LoVo (cell line): ENCODE measurements around the gene EPHB1.

Experiments
- DNase-seq: peaks from one replicate; pipeline ENCODE4 v3.0.0-alpha.2; 2016; ENCODE audit warnings: low spot score

The EPHB1 gene

DNA sequence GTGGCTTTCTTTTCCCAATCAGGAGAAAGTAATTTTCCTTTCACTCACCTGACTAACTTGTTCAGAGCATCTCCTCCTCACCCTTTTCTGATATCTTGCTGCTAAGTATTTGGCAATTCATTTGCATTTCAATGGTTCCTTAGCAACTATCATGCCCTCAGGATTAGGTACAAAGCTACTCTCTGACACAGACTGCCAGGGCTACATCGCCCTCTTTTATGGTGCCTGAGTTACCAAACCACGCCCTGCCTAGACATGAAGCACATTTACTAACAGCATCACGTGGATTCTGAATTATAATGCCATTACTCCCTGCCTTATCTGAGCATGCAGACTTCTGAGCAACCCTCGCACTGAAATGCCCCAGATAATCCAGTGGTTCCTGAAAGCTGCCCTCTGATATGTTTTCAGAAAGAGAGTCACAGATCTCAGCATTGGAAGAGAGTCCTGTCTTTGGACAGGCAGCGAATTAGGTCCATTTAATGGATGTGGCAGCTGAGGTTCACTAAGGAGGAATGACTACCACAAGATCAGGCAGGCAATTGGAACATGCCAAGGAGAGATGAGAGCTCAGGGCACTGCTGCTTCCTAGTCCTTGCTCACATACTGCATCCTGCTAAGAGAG lies 14.5 kb downstream of the EPHB1 start:
- no peak for DNase-seq

DNA sequence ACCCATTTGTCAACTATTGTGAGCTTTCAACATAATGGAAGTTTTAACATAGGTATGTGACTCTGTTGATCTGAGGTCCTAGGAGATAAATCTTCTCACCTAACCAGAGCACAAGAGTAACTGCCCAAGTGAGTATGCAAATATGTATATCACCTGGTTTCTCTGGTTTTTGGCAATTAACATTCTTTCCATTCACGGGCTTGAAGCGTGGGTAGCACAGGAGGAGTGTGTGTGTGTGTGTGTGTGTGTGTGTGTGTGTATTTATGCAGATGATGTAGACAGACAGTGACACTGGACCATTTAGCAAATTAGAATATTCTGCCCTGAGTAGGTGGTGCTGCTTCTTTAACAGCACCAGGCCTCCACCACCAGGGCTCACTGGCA lies 15.0 kb downstream of the EPHB1 start:
- no peak for DNase-seq

DNA sequence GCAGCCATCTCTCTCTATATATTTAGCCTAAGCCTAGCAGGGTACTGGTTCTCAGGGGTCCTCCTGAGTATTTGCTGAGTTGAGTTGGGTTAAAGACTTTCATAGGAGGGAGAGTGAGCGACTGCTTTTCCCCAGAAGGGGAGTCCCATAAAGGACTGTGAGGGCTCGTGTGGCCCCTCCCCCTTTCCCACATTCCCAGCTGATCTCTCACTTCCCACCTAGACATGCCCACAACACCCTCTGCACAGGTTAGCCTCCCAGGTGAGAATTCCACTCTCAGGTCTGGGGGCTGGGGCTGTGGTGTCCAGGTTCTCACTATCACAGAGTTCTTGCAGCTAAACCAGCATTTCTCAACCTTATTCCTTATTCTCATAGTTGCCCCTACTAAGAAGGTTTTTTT lies 15.8 kb downstream of the EPHB1 start:
- DNase-seq = no peak

DNA sequence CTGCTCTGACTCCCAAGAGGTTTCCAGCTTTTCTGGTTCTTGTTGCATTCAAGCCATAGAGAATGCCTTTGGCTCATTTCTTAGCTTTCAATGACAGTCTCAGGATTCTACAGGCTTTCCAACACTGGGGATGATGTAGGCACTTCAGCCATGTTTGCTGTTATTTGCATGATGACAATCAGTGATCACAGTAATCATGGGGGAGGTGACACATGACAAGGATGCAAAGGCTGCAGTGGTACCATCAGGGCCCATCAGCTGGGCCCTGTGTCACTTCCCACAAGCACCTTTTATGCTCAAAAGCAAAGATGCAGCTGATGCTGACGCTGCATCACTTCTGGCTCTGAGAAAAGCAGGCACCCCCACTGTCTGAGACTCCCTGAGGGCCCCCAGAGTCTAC lies 18.6 kb downstream of the EPHB1 start:
- DNase-seq = no peak

DNA sequence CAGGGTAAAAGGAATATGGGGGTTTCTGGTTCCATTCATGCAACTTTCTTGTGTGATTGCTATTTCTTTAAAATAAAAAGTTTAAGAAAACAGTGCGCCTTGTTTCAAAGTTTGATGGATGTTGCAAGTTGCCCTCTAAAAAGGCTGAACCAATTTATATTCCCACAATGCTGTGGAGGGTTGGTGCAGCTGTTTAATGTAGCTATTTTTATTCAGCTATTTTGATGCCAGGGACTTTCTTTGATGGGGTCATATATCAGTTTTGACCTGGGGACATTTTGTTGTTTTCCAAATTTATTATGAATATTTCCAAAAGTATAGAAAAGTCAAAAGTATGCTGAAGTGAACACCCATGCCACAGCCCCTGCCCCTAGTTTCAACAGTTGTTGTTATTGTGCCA lies 20.5 kb downstream of the EPHB1 start:
- no peak for DNase-seq

DNA sequence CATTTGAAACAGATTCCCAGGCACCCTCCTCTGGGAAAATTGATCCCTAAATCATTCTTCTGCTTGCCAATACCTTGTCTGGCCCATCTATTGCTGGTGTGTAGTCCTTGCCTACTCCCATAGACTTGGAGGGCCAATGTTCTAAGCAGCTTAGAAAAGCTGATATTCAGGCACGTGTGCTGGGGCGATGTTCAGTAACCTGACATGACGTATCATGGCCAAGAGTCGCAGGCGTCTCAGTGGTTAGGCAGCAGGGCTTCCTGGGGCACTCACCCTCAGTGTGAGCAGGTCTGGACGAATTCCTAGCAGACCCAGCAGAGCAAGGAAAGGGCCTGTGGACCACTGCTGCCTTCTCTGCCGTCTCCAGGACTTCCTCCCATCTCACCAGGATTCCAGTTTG lies 21.6 kb downstream of the EPHB1 start:
- no peak for DNase-seq

DNA sequence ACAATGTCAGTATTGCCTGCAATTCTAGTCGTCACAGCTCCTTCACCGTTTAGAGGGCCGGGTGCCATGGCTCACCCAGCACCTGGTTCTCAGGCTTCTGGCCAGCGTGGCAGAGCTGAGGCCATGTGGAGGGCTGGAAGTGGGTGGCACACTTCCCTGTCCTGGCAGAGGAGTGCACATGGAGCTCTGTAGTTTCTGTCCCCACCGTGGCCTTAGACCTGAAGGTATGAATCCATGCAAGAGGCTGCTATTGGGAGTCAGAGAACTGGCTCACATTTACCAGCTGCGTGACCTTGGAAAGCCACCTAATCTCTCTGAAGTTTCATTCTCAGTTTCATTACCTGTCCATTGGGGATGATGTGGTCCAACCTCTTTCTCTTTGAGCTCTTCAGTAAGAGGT lies 22.2 kb downstream of the EPHB1 start:
- DNase-seq = no peak

DNA sequence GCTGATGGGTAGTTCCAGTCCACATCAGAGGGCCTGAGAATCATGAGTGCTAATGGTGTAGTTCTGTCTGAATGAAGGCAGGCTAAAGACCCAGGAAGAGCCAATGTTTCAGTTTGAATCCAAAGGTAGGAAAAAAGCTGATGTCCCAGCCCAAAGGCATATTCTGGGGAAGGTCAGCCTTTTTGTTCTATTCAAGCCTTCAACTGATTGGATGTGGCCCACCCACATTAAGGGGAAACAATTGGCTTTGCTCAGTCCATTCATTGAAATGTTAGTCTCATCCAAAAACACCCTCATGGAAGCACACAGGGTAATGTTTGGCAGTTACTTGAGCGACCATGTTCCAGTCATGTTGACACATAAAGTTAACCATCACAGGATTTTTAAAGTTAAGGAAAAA lies 25.9 kb downstream of the EPHB1 start:
- DNase-seq = no peak

DNA sequence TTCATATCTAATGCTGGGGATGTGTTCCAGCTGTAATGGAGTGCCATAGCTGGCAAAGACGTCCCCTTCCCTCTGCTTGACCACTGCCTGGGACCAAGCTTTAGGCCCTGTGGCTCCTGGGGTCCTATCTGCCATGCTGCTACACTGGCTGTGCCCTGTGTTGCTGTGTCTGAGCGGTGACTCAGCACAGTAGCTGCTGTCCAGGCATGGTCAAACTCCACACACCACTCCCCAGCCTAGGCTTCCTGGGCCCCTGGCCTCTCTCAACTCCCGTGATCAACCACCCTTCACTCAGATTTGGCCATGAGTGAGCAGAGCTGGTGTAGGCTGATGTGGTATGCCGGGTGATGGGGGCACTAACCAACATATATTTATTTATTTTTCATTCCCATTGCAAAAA lies 27.0 kb downstream of the EPHB1 start:
- DNase-seq = no peak

DNA sequence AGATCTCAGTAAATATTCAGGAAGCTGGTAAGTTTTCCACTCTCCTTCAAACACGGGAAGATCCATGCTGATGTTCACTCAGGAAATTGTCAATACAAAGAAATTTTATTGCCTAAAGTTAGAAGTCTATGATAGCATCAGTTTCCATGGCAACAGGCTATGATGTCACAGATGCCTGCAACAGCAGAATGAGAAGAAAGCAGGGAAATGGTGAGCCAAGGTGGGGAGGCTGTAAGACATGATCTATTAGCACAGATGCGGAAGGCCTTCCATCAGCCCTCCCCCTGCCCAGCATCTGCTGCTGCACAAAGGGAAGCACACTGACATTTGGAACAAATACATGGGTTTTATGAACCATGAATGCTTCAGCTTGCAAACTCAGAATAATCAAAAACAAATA lies 28.6 kb downstream of the EPHB1 start:
- no peak for DNase-seq

DNA sequence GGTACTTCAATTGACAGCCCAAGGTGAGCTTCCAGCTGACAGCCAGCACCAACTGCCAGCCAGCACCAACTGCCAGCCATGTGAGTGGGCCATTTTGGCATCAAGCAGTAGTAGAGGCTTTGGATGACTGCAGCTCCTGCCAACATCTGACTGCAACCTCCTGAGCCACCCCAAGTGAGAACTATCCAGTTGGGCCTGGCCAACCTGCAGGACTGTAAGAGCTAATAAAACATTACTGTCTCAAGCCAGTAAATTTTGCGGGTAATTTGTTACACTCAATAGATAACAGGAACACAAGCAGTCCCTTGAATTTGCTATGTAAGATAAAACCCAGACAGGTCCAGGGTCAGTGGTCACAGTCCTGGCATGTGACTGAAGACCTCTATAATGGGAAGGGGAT lies 29.7 kb downstream of the EPHB1 start:
- no peak for DNase-seq

DNA sequence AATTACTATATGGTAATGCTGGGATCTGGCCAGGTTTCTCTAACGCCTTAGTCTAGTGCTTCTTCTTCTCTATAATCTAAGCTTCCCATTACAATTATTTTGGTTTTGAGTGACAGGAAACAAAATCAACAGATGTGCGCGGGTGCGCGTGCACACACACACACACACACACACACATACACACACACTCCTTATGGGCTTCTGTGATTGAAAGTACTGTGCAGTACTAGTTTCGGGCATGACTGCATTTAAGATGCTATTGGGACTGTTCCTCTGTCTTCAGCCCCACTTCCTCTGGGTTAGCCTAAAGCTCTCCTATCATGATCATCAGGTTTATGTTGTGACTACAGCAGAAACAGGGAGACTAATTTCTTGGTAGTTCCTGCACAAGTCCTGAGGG lies 32.2 kb downstream of the EPHB1 start:
- no peak for DNase-seq

DNA sequence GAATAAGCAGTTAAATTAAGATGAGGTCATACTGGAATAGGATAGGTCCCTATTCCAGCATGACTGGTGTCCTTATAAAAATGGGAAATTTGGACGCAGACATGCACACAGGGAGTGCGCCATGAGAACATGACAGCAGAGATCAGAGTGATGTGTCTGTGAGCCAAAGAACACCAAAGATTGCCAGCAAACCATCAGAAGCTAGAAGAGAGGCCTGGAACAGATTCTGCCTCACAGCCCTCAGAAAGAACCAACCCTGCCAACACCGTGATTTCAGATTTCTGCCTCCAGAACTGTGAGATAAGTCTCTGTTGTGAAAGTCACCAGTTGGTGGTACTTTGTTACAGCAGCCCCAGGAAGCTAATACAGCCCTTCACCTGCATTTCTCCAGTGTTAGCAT lies 34.7 kb downstream of the EPHB1 start:
- no peak for DNase-seq

DNA sequence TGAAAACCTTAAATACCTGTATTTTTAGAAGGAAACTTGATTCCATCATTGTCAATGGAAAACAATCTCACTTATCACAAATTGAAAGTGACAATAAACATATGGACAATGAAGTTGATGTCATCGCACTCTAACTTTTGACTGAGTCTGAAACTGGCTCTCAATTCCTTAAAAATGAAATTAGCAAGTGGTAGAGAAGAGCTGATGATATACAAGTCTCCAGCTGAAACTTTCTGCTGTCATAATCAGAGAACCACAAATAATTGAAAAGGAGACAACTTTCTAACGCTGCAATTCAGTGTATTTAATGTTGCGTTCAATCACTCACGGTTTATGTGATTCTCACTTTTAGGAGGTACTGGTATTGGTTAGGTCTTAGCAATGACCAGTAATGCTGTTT lies 37.5 kb downstream of the EPHB1 start:
- DNase-seq = no peak

DNA sequence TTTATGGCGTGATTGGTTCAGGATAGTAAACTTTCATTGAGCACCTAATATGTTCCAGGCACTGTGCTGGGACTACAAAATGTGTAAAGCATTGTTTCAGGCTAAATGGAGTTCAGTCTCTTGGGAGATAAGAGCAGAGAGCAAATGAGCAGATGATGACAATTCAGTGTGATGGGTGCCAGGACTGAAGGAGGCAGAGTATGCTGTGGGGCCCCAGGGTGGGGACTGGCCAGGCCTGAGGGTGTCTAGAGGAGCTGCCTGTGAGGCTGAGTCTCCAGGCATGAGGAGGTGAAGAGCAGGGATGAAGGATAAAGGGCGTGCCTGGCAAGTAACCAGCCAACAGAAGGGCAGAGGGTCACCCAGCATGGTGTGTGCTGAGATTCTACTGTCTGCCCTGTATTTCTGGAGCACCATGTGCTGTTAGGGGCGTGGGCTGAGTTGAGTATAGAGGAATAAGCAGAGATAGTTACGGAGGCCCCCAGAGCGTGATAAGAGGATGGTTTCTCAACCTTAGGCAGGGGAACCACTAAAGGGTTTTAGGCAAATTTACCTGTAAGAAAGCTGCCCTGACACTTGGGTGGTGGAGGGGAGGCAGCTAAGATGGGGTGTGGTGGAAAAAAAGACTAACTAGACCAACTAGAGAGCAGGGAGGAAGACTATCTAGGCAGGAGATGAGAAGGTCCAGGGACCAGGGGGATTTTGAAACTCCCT lies 38.5 kb downstream of the EPHB1 start:
- no peak for DNase-seq

DNA sequence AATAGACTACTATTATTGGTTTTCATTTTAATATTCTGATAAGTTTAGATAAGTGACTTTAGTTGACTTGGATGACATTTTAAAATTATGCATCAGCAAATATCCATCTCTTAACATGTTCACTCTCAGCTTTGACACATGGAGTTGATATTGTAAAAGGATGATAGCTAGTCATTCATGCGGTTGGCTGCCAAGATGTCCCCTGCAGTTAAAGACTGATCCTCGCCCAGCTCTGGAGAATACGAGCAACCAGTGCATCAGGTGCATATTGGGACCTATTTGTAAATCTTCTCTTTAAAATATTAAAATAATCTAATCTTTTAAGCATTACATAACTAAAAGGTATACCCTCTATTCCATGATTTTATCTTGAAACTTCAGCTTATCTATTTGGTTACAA lies 41.9 kb downstream of the EPHB1 start:
- DNase-seq = no peak

DNA sequence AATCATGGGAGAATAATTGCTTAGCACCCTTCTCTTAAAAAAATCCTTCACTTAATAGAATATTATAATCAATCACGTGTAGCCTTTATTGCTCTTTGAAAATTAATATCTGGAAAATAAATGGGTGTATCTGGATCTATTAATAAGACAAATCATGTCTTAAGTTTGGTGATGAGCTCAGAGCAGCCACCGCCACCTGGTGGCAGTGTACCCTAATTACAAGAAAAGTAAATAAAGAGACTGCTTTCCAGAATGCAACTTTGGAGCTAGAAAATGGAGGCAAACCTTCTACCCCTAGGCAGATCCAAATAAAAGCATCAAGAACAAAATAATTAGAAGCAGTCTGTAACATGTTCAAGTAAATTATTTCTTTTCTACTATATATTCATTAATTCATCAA lies 43.5 kb downstream of the EPHB1 start:
- DNase-seq = no peak

DNA sequence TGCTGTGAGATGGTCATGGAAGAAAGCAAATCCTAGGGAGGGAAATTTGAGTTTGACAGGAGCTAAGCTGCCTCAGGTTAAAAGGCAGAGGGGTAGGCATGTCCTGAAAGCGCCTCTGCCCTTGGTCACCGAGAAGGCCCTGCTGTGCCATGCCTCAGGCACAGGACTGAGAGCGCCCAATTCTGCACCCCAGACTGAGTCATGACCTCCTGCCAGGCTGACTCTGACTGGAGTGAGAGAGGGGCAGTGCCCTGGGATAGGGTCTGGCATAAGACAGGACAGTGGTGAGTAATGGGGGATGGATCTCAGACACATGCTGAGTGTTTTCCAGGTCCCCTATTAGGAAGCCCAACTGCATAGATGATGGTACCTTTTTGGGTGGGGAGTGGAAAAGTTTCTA lies 44.4 kb downstream of the EPHB1 start:
- no peak for DNase-seq

DNA sequence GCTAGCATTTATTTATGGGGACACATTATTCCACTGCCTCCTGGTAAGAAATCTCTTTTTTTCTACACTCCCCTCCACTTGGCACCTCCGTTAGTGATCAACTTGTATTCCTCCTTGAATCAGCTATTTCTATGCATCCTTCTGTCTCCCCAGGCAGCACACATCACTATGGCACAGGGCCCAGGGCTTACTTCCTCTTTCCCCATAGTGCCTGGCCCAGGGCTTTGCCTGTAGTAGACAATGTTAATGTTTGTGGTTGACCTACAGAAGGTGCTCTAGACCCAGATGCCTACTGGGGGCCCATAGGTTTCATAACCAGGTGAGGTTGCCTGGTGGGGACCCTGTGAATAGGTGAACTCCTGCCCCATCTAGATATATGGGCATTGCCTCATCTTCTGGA lies 44.9 kb downstream of the EPHB1 start:
- no peak for DNase-seq

DNA sequence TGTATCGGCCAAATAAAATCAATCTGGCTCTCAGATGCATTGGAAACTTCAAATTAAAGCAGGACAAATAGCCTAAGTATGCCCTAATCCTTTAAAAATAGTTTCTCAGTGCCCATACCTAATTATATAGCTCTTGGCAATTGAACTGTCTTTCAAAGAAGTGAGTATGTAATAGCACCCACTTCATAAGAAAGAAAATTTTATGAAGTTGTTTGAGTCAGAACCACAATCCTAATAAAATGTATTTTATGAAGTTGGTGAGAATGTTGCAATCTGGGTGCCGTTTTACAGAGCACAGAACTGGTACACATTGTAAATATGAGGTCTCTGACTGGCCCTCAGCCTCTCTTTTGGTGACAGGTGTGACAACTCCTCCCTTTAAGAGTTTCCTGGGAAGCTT lies 45.4 kb downstream of the EPHB1 start:
- peak; percentile 70 for DNase-seq

DNA sequence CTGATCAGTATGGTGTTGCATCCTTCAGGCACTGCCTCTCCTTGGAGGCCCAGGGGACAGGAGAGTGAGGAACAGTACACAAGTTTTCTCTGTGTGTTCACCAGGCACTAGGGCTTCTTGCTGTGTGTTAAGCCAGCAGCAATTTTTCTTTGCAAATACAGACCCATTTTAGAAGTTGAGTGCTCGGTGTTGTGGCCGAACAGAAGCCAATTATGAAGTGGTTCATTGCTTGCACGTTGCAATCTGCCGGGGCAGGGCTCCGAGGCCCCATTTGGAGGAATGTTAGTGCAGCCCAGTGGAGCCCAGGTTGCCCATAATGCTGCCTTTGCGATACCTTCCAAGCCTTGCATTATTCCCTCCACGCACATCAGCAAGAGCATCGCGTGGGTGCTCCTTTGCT lies 51.0 kb downstream of the EPHB1 start:
- DNase-seq = no peak

DNA sequence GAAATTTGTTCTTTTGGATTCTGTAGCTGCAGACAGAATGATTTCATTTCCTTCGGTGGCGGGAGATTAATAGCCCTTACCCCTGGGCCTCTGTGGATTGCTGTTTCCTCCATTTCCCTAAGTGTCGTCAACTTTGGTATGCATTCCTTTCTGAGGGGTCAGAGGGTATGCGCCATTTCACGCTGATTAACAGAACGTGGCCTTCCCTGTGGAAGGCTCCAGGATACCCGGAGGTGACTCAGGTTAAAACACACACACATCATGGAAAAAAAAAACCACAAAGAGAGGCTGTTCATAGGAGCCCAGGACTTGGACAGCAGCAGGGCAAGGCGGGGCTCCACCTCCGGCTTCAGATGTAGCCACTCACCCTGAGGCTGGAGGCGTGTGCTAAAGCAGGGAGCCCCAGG lies 51.9 kb downstream of the EPHB1 start:
- peak; percentile 76 for DNase-seq

DNA sequence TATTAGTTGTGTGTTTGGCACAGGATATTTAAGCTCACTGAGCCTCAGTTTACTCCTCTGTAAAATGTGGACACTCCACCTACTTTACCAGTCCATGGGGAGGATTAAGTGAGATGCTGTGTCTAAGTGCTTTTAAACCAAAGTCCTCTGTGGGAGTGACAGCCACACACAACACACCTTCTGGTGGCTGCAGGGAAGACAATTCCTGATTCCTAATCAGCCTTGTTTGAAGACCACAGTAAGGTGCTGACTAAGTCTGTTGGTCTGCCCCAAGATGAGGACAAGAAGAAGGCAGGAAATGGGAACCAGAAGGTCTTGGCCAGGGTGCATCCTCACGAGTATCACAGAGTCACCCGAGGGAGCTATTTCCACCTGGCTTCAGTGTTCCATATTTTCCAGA lies 52.3 kb downstream of the EPHB1 start:
- DNase-seq = no peak

DNA sequence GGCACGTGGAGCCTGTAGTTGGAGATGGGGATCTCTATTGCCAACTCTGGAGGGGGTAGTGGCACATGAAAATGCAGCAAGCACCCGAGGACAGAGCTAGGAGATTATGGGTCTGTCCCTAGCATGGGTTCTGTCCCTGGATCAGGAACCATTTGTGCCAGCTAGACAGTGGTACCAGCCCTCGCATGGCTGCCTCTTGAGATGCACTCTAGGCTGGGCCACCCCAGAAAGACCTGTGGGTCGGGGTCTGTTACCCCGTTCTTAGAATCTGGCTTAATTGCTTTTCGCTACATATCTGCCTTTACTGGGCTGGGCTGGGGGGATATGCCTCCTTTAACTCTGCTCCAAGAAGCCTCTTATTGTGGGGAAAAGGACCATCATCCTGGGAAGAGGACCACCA lies 54.5 kb downstream of the EPHB1 start:
- DNase-seq = no peak
